ENCODE results near the gene PSMB3.
"Not testable (repeated sequence)": the region's sequence is repeated elsewhere in the genome, so short reads cannot be mapped to it uniquely, and the experiment has no call there.

The PSMB3 gene

GRCh38 chr17:38716368-38717005 lies 36.1 kb upstream of the PSMB3 start:
- no peak for DNase-seq (ENCODE audit: low read depth)

- no peak for DNase-seq (ENCODE audit: low read depth)
These were observed 35.3 kb upstream of the PSMB3 start for GRCh38 chr17:38717139-38717745.

- DNase-seq (ENCODE audit: low read depth): no peak
These were observed 33.1 kb upstream of the PSMB3 start for GRCh38 chr17:38719289-38719942.

- DNase-seq (ENCODE audit: low read depth): no peak
These were observed 32.4 kb upstream of the PSMB3 start for GRCh38 chr17:38719943-38720641.

GRCh38 chr17:38720941-38721340 lies 31.6 kb upstream of the PSMB3 start:
- DNase-seq (ENCODE audit: low read depth): no peak

GRCh38 chr17:38721802-38722201 lies 30.7 kb upstream of the PSMB3 start:
- no peak for DNase-seq (ENCODE audit: low read depth)

GRCh38 chr17:38724337-38724988 lies 28.1 kb upstream of the PSMB3 start:
- no peak for DNase-seq (ENCODE audit: low read depth)

- DNase-seq (ENCODE audit: low read depth): no peak
These were observed 27.5 kb upstream of the PSMB3 start for GRCh38 chr17:38725066-38725465.

GRCh38 chr17:38726145-38726544 lies 26.4 kb upstream of the PSMB3 start:
- not testable (repeated sequence) for DNase-seq (ENCODE audit: low read depth)

- DNase-seq (ENCODE audit: low read depth): peak; percentile 71
These were observed 24.8 kb upstream of the PSMB3 start for GRCh38 chr17:38727736-38728135.

GRCh38 chr17:38728290-38728831 lies 24.2 kb upstream of the PSMB3 start:
- no peak for DNase-seq (ENCODE audit: low read depth)

GRCh38 chr17:38729368-38729885 lies 23.1 kb upstream of the PSMB3 start:
- DNase-seq (ENCODE audit: low read depth): no peak

- DNase-seq (ENCODE audit: low read depth): peak; percentile 84
These were observed 22.5 kb upstream of the PSMB3 start, which contains the start of gene CISD3 for GRCh38 chr17:38729886-38730525. CISD3 (plus strand) TSS chr17:38730341; CDS start chr17:38730359, 18 bp downstream.

GRCh38 chr17:38730526-38731379 lies 21.8 kb upstream of the PSMB3 start:
- DNase-seq (ENCODE audit: low read depth): no peak

GRCh38 chr17:38731526-38732294 lies 20.8 kb upstream of the PSMB3 start:
- DNase-seq (ENCODE audit: low read depth): no peak

- DNase-seq (ENCODE audit: low read depth): no peak
These were observed 19.9 kb upstream of the PSMB3 start for GRCh38 chr17:38732376-38733281.

GRCh38 chr17:38733282-38733981 lies 19.1 kb upstream of the PSMB3 start:
- no peak for DNase-seq (ENCODE audit: low read depth)
